DOHH2 (cell line): Measurements from ENCODE around the gene RAI2.
A peak's percentile ranks its signal among the peaks of the same experiment; 100 is the strongest.
"Not testable (repeated sequence)": the region's sequence is repeated elsewhere in the genome, so short reads cannot be mapped to it uniquely, and the experiment has no call there.

Experiments used
- H3F3A ChIP-seq: fragments of 200-600 bp; sonication (generic), shearing (Covaris generic); 2 replicates; pipeline ENCODE4 v1.6.0; 2016; ENCODE audit warnings: antibody characterized with exemption, mild to moderate bottlenecking; ENCODE audit not compliant: control insufficient read depth, insufficient read depth
- H3K27ac ChIP-seq: fragments of 200-600 bp; sonication (generic); 2 replicates; pipeline ENCODE4 v1.5.1; 2014; ENCODE audit warnings: low read depth, mild to moderate bottlenecking, low read length, moderate library complexity
- H3K27me3 ChIP-seq: fragments of 200-600 bp; sonication (generic); 2 replicates; pipeline ENCODE4 v1.6.1; 2014; ENCODE audit warnings: mild to moderate bottlenecking, low read length, mixed read lengths; ENCODE audit not compliant: control insufficient read depth
- H3K36me3 ChIP-seq: fragments of 200-600 bp; sonication (generic); 2 replicates; pipeline ENCODE4 v1.6.1; 2014; ENCODE audit warnings: mild to moderate bottlenecking, low read length, moderate library complexity, mixed read lengths; ENCODE audit not compliant: control insufficient read depth
- H3K4me1 ChIP-seq: fragments of 200-600 bp; sonication (generic); 2 replicates; pipeline ENCODE4 v1.6.1; 2014; ENCODE audit warnings: mild to moderate bottlenecking, low read length, mixed read lengths; ENCODE audit not compliant: control insufficient read depth
- H3K4me2 ChIP-seq: fragments of 200-600 bp; sonication (generic); 2 replicates; pipeline ENCODE4 v1.6.0; 2014; ENCODE audit warnings: mild to moderate bottlenecking, low read length, moderate library complexity
- H3K4me3 ChIP-seq: fragments of 200-600 bp; sonication (generic); 2 replicates; pipeline ENCODE4 v1.5.1; 2014; ENCODE audit warnings: mild to moderate bottlenecking, low read length, mixed read lengths
- H3K79me2 ChIP-seq: fragments of 200-600 bp; sonication (generic); 2 replicates; pipeline ENCODE4 v1.6.1; 2014; ENCODE audit warnings: mild to moderate bottlenecking, low read length, mixed read lengths; ENCODE audit not compliant: control insufficient read depth
- H3K9me2 ChIP-seq: fragments of 200-600 bp; sonication (generic); replicated peaks from 2 replicates; pipeline ENCODE4 v1.6.1; 2014; ENCODE audit warnings: mild to moderate bottlenecking, low read length, mixed read lengths; ENCODE audit not compliant: control insufficient read depth
- H3K9me3 ChIP-seq: fragments of 200-600 bp; sonication (generic); 2 replicates; pipeline ENCODE4 v1.6.1; 2014; ENCODE audit warnings: antibody characterized with exemption, low read length, mixed read lengths; ENCODE audit not compliant: control insufficient read depth, insufficient read depth
- H4K20me1 ChIP-seq: fragments of 200-600 bp; sonication (generic); 2 replicates; pipeline ENCODE4 v1.6.0; 2014; ENCODE audit warnings: low read depth, mild to moderate bottlenecking, antibody characterized with exemption, low read length, moderate library complexity; ENCODE audit not compliant: control insufficient read depth, insufficient read depth
- CTCF ChIP-seq: fragments of 200-600 bp; sonication (generic); IDR thresholded peaks from one replicate; pipeline ENCODE4 v1.5.1; 2014; ENCODE audit warnings: antibody characterized with exemption, mild to moderate bottlenecking, low read depth, low read length; ENCODE audit not compliant: poor library complexity, severe bottlenecking
- EZH2phosphoT487 ChIP-seq: fragments of 200-600 bp; sonication (generic); IDR thresholded peaks from 2 replicates; pipeline ENCODE4 v1.6.1; 2017; ENCODE audit warnings: borderline replicate concordance, mild to moderate bottlenecking, antibody characterized with exemption, low read length, moderate library complexity, mixed read lengths

Gene RAI2

GRCh38 chrX:17788956-17789562, 72.0 kb downstream of the RAI2 start:
- H3K27ac ChIP-seq = no peak overlapping the region
- no peaks in the 10 kb centered on the region for H3K79me2 ChIP-seq
- no peaks in the 10 kb centered on the region for H3K9me2 ChIP-seq
- no peak overlapping the region for H3K4me3 ChIP-seq
- TF ChIP-seq CTCF = no peak
- TF ChIP-seq EZH2phosphoT487 = no peak
- H3K27me3 ChIP-seq = no peaks in the 10 kb centered on the region
- H3K4me2 ChIP-seq = no peak overlapping the region
- no peaks in the 10 kb centered on the region for H3K36me3 ChIP-seq
- no peaks in the 10 kb centered on the region for H3K4me1 ChIP-seq
- no peaks in the 10 kb centered on the region for H4K20me1 ChIP-seq
- no peaks in the 10 kb centered on the region for H3K9me3 ChIP-seq
- H3F3A ChIP-seq = no peaks in the 10 kb centered on the region

DNA sequence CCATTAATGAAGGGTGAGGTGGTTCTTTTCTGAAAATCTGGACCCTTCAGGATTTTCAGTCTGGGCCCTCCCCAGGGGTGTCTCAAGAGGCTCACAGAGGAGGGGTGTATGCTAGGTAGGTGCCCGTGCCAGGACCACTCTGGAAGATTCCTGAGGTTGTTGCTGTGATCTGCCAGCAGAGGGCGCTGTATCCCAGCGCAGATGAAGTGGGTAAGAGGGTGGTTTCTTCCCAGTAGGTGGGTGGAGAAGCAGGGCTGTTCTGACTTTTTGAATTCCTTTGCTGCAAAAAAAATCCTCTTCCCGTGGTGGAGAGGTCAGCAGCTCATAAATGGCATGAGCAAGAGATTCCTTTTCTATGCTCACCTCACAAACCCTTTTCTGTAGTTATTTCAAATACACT, 72.7 kb downstream of the RAI2 start:
- Histone ChIP-seq H3K79me2 (no peaks in the 10 kb centered on the region), H3K4me1 (no peaks in the 10 kb centered on the region), H4K20me1 (no peaks in the 10 kb centered on the region), H3K27ac (no peak overlapping the region), H3K9me2 (no peaks in the 10 kb centered on the region), H3K4me2 (no peak overlapping the region), H3K27me3 (no peaks in the 10 kb centered on the region), H3K9me3 (no peaks in the 10 kb centered on the region), H3K4me3 (no peak overlapping the region), H3K36me3 (no peaks in the 10 kb centered on the region), H3F3A (no peaks in the 10 kb centered on the region)
- TF ChIP-seq CTCF (peak; percentile 71), EZH2phosphoT487 (no peak)

DNA sequence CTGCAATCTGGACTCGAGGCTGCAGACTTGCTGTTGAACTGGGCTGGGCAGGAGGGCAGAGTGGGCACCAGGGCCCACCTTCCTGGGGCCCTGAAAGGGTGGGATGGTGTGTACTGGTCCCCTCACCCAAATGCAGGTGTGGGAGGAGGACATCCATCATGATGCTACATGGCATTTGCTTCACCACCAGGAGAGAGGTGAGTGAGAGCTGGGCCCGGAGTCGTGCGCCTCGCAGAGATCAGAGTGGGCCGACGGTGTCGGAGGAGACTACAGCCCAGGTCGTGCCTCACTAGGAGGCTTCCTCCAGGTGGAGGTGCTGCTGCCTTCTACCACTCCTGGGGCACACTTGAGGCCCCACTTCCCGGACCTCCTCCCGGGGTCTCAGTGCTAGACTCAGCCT, 73.5 kb downstream of the RAI2 start:
- TF ChIP-seq CTCF (no peak), EZH2phosphoT487 (no peak)
- Histone ChIP-seq H3K4me3 (no peak overlapping the region), H3K9me3 (no peaks in the 10 kb centered on the region), H3K27me3 (no peaks in the 10 kb centered on the region), H3K79me2 (no peaks in the 10 kb centered on the region), H4K20me1 (no peaks in the 10 kb centered on the region), H3K9me2 (no peaks in the 10 kb centered on the region), H3F3A (no peaks in the 10 kb centered on the region), H3K4me1 (no peaks in the 10 kb centered on the region), H3K4me2 (no peak overlapping the region), H3K27ac (no peak overlapping the region), H3K36me3 (no peaks in the 10 kb centered on the region)

- H3K79me2 ChIP-seq, H3K4me1 ChIP-seq, H3K9me3 ChIP-seq, H3K4me3 ChIP-seq, H3K4me2 ChIP-seq, H3K9me2 ChIP-seq, H3K27ac ChIP-seq, H3K36me3 ChIP-seq, H4K20me1 ChIP-seq, H3K27me3 ChIP-seq, H3F3A ChIP-seq: not testable (repeated sequence)
These were observed 74.3 kb downstream of the RAI2 start for GRCh38 chrX:17786554-17787347.
